Kidney tubule cell (primary cell): ENCODE measurements around the gene POLD1.
A peak's percentile ranks its signal among the peaks of the same experiment; 100 is the strongest.
"Not testable (repeated sequence)": the region's sequence is repeated elsewhere in the genome, so short reads cannot be mapped to it uniquely, and the experiment has no call there.

Experiments used
- DNase-seq: peaks from one replicate; pipeline ENCODE4 v3.0.0-alpha.2; 2018; ENCODE audit warnings: low spot score

POLD1 gene

DNA sequence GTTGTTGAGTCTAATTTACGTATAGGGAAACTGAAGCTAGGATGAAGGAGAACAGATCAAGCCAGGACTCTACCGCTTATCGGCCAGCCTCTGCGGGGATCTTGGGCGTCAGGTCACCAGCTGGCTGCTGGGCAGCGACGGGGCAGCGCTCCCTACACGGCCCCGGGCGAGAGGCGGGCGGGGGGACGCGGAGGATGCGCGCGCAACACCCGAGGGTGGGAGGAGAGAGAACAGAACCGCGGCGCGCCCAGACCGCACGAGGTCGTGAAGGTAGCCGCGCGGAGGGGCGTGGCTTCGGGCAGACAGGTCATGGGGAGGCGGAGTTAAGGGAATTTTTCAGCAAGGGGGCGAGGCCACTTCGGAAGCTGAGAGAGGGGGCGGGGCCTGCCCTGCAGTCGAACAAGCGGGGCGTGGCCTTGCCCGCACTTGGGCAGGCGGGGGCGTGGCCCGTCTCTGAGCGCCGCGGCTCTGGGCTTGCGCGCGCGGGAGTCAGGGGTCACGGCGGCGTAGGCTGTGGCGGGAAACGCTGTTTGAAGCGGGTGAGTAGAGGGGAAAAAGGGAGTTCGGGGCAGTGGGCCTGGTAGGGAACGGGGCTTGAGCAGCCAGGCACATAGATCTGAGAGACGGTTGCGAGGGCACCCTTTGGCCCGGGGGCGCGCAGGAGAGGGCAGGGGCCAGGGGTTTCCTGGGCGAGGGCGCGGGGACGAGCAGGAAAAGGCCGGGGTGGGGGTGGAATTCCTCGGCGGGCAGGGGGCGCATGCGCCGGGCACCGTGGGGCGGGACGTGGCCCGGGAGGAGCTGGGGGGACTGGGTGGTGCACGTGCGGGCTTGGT lies at the start of gene POLD1:
POLD1 (plus strand) TSS at position 496 of the 833 bp plus-strand sequence. CDS start 14,505 bp downstream, outside the sequence.
- DNase-seq: peak; percentile 98

GRCh38 chr19:50334741-50335421 lies 49.3 kb upstream of the POLD1 start:
- no peak for DNase-seq

DNA sequence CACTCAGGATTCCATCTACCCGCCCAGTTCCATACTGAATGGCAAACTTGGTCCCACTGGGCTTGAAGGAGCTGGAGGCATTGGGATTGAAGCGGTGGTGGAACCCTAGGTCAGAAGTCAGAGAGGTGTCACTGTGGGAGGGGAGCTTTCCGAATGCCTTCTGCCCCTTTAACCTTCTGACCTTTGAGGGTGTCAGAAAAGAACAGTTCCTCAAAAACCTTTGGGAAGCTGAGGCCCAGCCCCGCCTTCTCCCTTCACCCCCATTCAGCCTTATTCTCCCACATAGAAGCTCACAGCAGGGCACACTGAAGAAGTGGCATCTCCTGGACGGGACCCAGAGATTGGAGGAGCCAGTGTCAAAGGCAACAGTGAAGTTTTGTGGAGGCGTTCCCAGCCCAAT lies 47.1 kb upstream of the POLD1 start:
- not testable (repeated sequence) for DNase-seq

DNA sequence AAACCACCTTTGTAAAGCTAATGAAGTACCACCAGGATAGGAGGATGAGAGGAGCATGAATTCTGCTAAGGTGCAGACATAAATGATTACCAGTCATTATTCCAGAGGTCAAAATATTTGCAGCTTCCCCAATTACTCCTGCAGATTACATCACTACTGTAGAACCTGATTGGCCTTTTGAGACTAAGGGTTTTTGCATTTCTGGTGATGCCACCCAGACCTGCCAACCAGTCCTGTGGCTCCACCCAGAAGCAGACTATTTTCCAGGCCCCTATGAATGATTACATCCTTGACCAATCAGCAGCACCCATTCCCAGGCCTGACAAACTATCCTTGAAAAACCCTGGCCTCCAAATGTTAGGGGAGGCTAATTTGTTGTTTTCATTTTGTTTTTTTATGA lies 43.8 kb upstream of the POLD1 start:
- no peak for DNase-seq

GRCh38 chr19:50341091-50341564 lies 43.0 kb upstream of the POLD1 start:
- no peak for DNase-seq

DNA sequence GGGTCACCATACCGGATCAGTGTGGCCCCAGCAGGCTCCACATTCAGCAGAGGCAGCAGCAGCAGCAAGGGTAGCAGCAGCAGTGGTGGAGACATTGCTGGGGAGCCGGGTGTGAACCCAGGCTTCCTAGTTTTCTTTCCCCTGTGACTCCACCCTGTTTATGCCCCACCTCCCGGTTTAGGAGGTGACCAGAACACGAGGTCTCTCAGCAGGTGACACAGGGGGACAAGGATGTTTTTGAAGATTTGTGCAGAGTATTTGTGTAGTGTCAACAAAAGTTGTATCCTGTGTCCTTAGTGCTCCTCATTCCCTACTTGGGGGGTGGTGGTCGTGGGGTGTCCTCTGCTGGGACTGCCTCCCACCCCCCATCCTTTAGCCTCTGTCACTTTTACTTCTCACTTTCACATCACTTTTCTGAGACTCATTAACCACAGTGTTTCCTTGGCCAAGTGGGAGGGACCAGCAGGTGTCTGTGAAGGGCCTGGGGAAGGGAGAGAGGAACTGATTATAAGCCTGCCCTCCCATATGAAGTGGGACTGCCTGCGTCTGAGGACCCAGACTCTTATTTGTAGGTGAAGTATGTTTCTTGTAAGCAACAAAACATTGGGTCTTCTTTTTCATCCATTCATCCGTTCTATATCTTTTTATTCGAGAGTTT lies 39.4 kb upstream of the POLD1 start:
- no peak for DNase-seq

DNA sequence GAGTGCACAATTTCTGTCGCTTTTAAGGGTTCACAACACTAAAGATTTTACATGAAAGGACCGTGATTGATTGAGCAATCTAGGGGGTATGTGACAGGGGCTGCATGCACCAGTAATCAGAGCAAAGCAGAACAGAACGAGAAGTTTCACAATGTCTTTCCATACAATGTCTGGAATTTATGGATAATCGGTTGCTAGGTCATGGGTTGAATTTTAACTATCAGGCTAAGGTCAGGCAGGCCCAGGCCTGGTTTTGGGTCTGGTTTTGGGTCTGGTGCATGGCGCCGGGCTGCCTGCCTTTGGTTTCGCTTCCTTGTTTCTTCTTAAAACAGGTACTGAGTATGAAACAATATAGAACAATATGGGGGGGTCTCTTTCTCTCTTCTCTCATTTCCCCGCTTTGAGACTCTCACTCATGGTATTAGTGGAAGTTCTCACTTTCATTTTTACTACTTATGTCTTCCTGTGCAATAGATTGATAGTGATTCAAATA lies 37.0 kb upstream of the POLD1 start:
- peak; percentile 40 for DNase-seq

DNA sequence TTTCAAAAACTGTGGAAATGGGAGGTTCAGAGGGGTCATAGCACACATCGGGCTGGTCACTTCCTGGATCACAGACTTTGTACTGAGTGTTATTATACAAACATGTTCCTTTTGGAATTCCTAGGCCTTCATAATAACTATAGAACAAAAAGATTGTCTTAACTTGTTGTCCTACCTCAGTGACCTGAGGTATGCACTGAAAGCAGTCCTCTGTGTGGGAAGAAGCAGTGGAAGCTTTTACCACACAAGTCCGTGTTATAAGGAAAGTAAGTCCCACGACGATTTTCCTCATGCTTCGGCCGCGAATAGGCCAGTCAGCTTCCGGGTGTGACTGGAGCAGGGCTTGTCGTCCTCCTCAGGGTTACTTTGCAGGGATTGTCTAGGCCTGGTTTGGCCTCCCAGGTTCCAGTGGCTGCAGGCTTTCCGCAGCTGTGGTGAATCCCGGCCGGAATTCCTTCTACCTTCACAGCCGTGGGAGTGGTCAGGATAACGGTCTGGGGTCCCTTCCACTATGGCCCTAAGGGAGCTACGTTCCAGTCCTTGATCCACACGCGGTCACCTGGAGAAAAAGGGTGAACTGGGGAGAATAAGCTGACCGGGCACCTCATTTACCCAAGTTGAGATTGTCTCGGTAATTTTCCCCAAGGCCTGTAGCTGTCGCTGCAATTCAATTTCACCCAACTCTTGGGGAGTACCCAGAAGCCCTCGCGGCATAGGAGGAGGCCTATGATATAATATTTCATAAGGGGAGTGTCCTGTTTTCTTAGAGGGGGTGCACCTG lies 34.7 kb upstream of the POLD1 start:
- DNase-seq: peak; percentile 46

DNA sequence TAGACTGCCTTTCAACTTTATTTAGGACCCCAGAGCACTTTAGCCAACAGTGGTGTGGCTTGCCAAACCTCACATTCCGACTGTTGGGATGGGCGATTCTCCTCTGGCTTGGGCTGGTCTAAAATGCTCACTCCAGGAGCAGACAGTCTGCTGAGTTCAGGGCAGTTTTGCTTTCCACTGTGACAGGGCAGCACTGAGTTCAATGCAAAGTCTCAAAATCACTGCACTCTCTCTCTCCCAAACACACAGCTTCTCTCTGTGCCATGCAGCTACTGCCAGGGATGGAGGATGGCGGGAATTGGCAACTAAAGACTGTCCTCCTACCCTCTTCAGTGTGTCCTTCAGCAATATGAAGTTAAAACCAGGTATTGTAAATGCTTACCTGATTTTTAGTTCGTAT lies 31.9 kb upstream of the POLD1 start:
- no peak for DNase-seq

DNA sequence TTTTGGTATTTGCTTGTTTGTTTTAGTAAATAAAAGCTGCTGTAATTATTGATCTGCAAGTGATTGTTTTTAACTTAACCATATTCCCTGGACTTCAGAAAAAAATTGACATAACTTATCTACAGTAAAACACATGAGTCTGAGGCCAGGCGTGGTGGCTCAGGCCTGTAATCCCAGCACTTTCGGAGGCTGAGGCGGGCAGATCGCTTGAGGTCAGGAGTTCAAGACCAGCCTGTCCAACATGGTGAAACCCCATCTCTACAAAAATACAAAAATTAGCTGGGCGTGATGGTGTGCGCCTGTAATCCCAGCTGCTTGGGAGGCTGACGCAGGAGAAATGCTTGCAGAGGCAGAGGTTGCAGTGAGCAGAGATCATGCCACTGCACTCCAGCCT lies 30.7 kb upstream of the POLD1 start:
- not testable (repeated sequence) for DNase-seq

GRCh38 chr19:50356691-50357177 lies 27.4 kb upstream of the POLD1 start:
- DNase-seq: no peak

GRCh38 chr19:50357178-50358100 lies 26.7 kb upstream of the POLD1 start:
- peak; percentile 70 for DNase-seq

DNA sequence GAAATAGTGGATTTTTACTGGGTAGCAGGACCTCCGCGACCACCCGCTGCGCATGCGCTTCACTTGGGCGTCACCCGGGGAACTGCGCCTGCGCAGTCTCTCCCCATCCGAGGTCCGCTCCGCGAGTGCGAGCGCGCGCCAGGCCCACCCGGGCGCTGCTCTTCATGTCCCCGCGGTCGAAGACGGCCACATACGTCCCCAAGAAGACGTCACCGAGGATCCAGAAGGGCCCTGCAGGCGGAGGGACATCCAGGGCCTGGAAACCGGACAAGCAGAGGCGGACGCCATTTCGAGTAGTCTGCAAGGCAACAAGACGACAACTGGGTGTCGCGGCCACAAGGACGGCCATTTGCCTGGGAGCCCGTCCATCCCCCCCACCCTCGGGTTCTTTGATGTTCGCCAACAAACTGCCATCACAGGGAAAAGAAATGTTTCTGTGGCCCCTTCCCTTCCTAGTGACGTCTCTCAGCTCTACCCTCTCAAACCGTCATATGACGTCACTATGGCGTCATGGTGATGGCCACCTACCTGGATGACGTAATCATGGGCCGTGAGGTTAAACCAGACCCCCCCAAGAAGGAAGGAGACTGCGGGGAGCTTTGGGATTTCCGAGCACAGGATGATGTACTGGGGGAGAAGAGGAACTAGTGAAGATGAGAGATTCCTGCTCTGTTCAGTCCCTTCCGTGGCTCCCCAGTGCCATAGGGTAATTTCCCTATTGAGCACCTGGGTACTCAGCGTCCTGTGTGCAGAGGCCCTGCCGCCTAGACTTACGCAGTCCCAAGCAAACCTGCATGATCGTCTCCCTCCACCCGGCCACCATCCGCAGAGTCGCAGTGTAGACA lies 25.4 kb upstream of the POLD1 start:
- DNase-seq: peak; percentile 27

GRCh38 chr19:50359328-50359818 lies 24.8 kb upstream of the POLD1 start:
- DNase-seq: no peak

DNA sequence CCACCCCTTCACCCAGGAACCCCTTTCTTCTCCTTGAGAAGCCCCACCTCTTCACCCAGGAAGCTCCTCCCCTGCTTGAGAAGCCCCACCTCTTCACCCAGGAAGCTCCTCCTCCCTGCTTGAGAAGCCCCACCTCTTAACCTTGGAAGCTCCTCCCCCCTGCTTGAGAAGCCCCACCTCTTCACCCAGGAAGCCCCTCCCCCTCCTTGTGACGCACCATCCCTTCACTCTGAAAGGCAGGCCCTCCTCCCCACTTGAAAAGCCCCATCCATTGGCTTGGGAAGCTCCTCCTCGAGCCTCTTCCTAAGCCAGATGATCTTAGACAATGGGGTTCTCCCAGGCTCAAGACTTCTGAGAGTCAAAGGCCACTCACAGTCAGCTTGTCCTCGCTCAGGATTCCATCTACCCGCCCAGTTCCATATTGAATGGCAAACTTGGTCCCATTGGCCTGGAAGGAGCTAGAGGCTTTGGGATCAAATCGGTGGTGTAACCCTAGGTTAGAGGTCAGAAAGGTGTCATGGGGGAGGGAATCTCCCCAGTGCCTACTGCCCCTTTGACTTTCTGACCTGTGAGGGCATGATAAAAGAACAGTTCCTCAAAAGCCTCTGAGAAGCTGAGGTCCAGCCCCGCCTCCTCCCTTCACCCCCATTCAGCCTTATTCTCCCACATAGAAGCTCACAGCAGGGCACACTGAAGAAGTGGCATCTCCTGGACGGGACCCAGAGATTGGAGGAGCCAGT lies 22.7 kb upstream of the POLD1 start:
- no peak for DNase-seq

DNA sequence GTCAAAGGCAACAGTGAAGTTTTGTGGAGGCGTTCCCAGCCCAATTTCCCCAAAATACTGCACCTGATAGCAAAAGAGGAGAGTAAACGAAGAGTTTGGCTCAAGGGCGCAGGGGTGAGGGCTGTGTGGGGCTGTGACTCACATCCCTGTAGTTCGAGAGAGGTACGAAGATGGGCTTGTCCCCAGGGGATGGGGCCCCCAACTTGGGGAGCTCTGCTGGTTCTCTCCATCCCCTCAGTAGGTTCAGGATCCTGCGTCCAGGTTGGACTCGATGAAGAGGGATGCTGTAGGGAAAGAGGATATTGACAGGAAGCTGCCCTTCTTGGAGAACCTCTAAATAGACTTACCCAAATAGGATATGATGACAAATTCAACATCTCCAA lies 22.1 kb upstream of the POLD1 start:
- DNase-seq: no peak

DNA sequence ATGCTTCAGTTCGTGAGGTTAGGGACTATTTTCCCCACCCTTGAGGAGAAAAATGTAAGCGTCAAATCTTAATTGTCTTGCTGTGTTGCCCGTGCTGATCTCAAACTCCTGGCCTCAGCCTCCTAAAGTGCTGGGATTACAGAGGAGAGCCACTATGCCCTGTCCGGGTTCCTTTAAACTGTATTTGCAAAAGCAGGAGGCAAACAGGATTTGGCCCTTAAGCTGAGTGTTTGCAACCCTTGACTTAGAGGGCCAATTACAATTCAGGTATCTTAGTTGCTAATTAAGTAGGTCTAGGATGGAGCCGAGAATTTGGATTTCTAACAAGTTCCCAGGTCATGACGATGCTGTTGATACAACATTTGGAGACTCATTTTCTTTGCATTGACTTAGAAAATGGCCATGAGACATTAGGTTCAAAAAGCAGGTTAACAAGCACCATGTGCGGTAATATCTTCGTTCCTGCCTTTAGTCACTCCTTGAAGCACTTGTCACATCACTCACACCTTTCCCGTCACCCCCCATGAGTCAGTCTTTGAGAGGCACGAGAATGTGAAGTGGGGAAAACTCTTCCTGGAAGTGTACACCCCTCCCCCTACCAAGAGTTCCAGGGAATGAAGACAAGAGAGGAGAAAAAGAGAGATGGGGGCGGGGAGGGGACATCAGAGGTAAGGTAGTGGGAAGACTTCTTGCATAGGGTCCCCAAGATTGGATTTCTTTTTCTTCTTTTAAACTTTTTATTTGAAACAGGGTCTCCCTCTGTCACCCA lies 21.3 kb upstream of the POLD1 start:
- DNase-seq: peak; percentile 68
